Esophagus squamous epithelium (tissue), 4 donors: ENCODE results near the gene ZNF644.

Experiments used
- POLR2A ChIP-seq, 4 donors: fragments of 450-650 bp; IDR thresholded peaks; one replicate each; pipeline ENCODE4 v1.6.1; 2017; ENCODE audit warnings: antibody characterized with exemption in 4 of 4, mild to moderate bottlenecking in 4 of 4, moderate library complexity in 3 of 4
- TF ChIP-seq, protein P1 (sequence below), 6 experiments: fragments of 450-650 bp in 4 of 6; fragments of 200-600 bp in 2 of 6; sonication (generic) in 2 of 6; IDR thresholded peaks; one replicate each; pipeline ENCODE4 v1.5.1; 2016 to 2019; ENCODE audit warnings: antibody characterized with exemption in 6 of 6, mild to moderate bottlenecking in 4 of 6, moderate library complexity in 4 of 6

DNA sequence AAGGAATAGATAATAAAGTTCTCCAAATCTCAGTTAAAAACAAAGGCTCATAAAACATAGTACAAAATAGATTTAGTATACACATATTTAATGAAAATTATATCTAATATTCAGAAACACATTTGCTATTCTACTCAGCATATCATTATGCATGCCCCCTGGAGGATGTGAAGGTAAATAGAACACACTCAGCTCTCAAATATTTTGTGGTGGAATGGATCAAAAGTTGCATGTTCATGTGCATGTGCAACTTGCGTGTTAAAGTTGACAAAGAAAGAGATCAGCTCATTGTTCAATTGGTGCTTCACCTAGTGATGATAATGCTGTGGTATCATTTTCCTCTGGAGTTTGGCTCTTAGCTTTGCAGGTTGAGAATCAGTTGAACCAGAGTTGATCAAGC, 4.9 kb upstream of the ZNF644 start:
- TF ChIP-seq, protein P1, sequence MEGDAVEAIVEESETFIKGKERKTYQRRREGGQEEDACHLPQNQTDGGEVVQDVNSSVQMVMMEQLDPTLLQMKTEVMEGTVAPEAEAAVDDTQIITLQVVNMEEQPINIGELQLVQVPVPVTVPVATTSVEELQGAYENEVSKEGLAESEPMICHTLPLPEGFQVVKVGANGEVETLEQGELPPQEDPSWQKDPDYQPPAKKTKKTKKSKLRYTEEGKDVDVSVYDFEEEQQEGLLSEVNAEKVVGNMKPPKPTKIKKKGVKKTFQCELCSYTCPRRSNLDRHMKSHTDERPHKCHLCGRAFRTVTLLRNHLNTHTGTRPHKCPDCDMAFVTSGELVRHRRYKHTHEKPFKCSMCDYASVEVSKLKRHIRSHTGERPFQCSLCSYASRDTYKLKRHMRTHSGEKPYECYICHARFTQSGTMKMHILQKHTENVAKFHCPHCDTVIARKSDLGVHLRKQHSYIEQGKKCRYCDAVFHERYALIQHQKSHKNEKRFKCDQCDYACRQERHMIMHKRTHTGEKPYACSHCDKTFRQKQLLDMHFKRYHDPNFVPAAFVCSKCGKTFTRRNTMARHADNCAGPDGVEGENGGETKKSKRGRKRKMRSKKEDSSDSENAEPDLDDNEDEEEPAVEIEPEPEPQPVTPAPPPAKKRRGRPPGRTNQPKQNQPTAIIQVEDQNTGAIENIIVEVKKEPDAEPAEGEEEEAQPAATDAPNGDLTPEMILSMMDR (IDR thresholded peaks at IDR 0.05), result peak in 2 of 6 experiments; percentile 5 to 19
- TF ChIP-seq POLR2A (IDR thresholded peaks at IDR 0.05), result no peak
